Thyroid gland (tissue), 4 donors: ENCODE measurements around the gene CDC20. TPM values are rescaled to one million over a fixed set of nuclear protein-coding genes. Genes with fewer than 3 reads are reported as not detected.
A peak's percentile ranks its signal among the peaks of the same experiment; 100 is the strongest.

Experiments
- DNase-seq, 2 donors: peaks; one replicate each; pipeline ENCODE4 v3.0.0-alpha.2; 2019
- H3K27ac ChIP-seq, 3 donors: fragments of 200-600 bp; sonication (generic); 1 replicate in 2 of 3; 2 replicates in 1 of 3; pipeline ENCODE4 v1.5.1; 2016 to 2019; ENCODE audit warnings: mild to moderate bottlenecking in 1 of 3, moderate library complexity in 1 of 3
- H3K27me3 ChIP-seq: fragments of 200-600 bp; sonication (generic); one replicate; pipeline ENCODE4 v1.5.1; 2019
- H3K36me3 ChIP-seq, 2 donors: fragments of 200-600 bp; sonication (generic); one replicate each; pipeline ENCODE4 v1.5.1; 2016 to 2019
- H3K4me1 ChIP-seq, 2 donors: fragments of 200-600 bp; sonication (generic); one replicate each; pipeline ENCODE4 v1.5.1; 2017 to 2019
- H3K4me3 ChIP-seq, 3 donors: fragments of 200-600 bp; sonication (generic); replicated peaks in 1 of 3; 1 replicate in 2 of 3; 2 replicates in 1 of 3; pipeline ENCODE4 v1.5.1; 2016; ENCODE audit warnings: mild to moderate bottlenecking in 1 of 3
- H3K9me3 ChIP-seq: fragments of 200-600 bp; sonication (generic); one replicate; pipeline ENCODE4 v1.5.1; 2017
- CTCF ChIP-seq, 6 experiments: fragments of 200-600 bp in 3 of 6; fragments of 450-650 bp in 3 of 6; sonication (generic) in 3 of 6; IDR thresholded peaks; one replicate each; pipeline ENCODE4 v1.5.1; 2016 to 2019; ENCODE audit warnings: antibody characterized with exemption in 6 of 6, mild to moderate bottlenecking in 2 of 6, inconsistent platforms in 1 of 6, moderate library complexity in 1 of 6
- POLR2A ChIP-seq, 2 donors: fragments of 450-650 bp; IDR thresholded peaks; one replicate each; pipeline ENCODE4 v1.6.1; 2017; ENCODE audit warnings: antibody characterized with exemption in 2 of 2, mild to moderate bottlenecking in 2 of 2, moderate library complexity in 1 of 2
- WGBS, 2 donors: methylation state at CpG; one replicate each; pipeline ENCODE4 v1.1.5; 2017; 5-methylcytosine and 5-hydroxymethylcytosine counted together
- intact Hi-C: fragments of 100-400 bp; cut with DNase I; formaldehyde crosslinking; loops from one replicate; pipeline ENCODE4 v1.15.1; 2023
- total RNA-seq, 4 donors: library from RNA; depleted of rRNA; stranded (reverse); fragments of >200 nt; gene quantifications; one replicate each; pipeline ENCODE4 v1.2.3, GENCODE V29; 2016

CDC20 gene
- total RNA-seq, 4 donors from 2014 or later: 0.54 to 3.9 (median 2.2) TPM

- Histone ChIP-seq H3K36me3 (no peaks in the 10 kb centered on the region), H3K4me3 (no peak overlapping the region), H3K9me3 (no peaks in the 10 kb centered on the region), H3K4me1 (peaks cover 9 to 18% of the 10 kb centered on the region in 2 donors), H3K27ac (no peak overlapping the region), H3K27me3 (no peaks in the 10 kb centered on the region)
- DNase-seq: no peak
- TF ChIP-seq POLR2A (IDR thresholded peaks at IDR 0.05): no peak
- TF ChIP-seq CTCF (IDR thresholded peaks at IDR 0.05): peak in 3 of 6 experiments; percentile 6 to 24 (median 13)
- intact Hi-C loops: no loop called here
- 79 to 80% methylated on average over 7 of the region's 7 CpGs for WGBS, 2 donors
These were observed 24.2 kb upstream of the CDC20 start for GRCh38 chr1:43334453-43335205.

DNA sequence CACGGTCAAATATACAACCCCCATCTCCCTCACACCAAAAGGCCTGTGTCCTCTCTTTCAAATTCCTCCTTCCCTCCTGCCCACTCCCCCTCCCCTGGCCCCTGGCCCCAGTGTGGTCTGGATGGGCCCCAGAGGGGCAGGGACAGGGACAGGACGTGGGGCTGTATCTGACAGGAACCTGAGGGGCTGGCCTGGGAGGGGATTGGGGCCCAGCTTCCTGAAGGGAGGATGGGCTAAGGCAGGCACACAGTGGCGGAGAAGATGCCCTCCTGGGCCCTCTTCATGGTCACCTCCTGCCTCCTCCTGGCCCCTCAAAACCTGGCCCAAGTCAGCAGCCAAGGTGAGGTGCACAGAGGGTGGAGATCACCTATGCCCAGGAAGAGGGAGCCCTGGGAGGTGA lies 21.2 kb upstream of the CDC20 start, which contains the start of gene MPL:
Gene MPL (plus strand): TSS at position 231 of the 400 bp plus-strand sequence. CDS start 31 bp downstream, at position 262.
- intact Hi-C loops: no loop called here
- Histone ChIP-seq H3K36me3 (no peaks in the 10 kb centered on the region), H3K4me3 (no peak within 1 kb of the TSS), H3K27me3 (no peaks in the 10 kb centered on the region), H3K27ac (no peak within 1 kb of the TSS), H3K9me3 (no peaks in the 10 kb centered on the region), H3K4me1 (peaks cover 4 to 5% of the 10 kb centered on the region in 2 donors)
- TF ChIP-seq CTCF (IDR thresholded peaks at IDR 0.05) (no peak), POLR2A (IDR thresholded peaks at IDR 0.05) (no peak)
- 86 to 93% methylated on average over 2 to 3 of the region's 3 CpGs for WGBS, 2 donors
- DNase-seq: no peak

GRCh38 chr1:43338001-43338400 lies 20.8 kb upstream of the CDC20 start:
- no peaks in the 10 kb centered on the region for H3K27me3 ChIP-seq
- TF ChIP-seq CTCF (IDR thresholded peaks at IDR 0.05) (no peak), POLR2A (IDR thresholded peaks at IDR 0.05) (no peak)
- WGBS, 2 donors: 87 to 93% methylated on average over 4 to 5 of the region's 5 CpGs
- intact Hi-C loops: no loop called here
- H3K4me1 ChIP-seq: peaks cover 4 to 5% of the 10 kb centered on the region in 2 donors
- DNase-seq: no peak
- H3K4me3 ChIP-seq: no peak overlapping the region
- H3K9me3 ChIP-seq: no peaks in the 10 kb centered on the region
- H3K36me3 ChIP-seq: no peaks in the 10 kb centered on the region
- no peak overlapping the region for H3K27ac ChIP-seq

DNA sequence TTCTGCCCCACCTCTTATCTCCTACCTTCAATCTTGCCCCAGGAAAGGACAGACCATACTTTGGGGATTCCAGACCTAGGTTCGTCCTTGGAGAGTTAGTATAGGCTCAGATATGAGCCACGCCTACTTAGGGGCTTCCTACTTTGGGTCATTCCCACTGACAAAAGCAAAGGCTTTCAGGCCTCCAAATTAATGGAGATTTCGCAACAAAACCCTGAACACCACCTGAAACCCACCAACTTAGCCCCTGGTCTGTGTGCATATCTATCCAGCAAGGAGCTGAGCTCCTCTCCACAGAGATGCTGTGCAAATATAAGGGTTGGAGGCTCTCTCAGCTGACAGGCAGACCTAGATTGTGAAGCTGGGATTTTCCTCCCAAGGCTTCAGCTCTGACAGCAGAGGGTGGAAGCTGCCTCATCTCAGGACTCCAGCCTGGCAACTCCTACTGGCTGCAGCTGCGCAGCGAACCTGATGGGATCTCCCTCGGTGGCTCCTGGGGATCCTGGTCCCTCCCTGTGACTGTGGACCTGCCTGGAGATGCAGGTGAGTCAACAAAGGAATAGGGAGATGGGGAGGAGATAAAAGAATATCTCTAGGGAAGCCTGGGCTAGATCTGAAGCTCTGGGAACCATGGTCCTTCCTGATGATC lies 19.1 kb upstream of the CDC20 start:
- Histone ChIP-seq H3K4me3 (no peak overlapping the region), H3K27ac (no peak overlapping the region), H3K4me1 (peaks cover 4 to 5% of the 10 kb centered on the region in 2 donors), H3K36me3 (no peaks in the 10 kb centered on the region), H3K27me3 (no peaks in the 10 kb centered on the region), H3K9me3 (no peaks in the 10 kb centered on the region)
- DNase-seq: no peak
- intact Hi-C loops: no loop called here
- 86 to 90% methylated on average over 6 of the region's 6 CpGs for WGBS, 2 donors
- TF ChIP-seq CTCF (IDR thresholded peaks at IDR 0.05) (no peak), POLR2A (IDR thresholded peaks at IDR 0.05) (no peak)

DNA sequence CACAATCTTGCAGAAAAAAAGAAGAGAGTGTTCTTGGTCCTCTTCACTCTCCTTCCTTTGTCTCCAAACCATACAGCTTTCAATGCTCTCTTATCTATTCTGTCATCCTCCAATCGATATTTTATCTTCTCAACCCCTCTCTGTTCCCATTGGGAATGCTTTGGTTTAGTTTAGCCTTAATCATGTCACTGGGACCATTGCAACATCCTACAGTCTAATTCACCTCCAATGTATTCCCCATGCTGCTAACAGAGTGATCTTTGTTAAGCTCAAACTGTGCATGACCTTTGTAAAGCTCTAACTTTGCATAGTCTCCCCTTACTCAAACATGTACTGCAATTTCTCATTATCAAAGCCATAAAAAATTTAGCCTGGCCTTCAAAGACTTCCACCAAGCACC lies 18.2 kb upstream of the CDC20 start:
- no peaks in the 10 kb centered on the region for H3K9me3 ChIP-seq
- H3K4me1 ChIP-seq: peaks cover 4 to 5% of the 10 kb centered on the region in 2 donors
- no peak for TF ChIP-seq POLR2A (IDR thresholded peaks at IDR 0.05)
- no peak for TF ChIP-seq CTCF (IDR thresholded peaks at IDR 0.05)
- no peak overlapping the region for H3K27ac ChIP-seq
- H3K27me3 ChIP-seq: no peaks in the 10 kb centered on the region
- no peak for DNase-seq
- 79 to 92% methylated on average over 1 of the region's 1 CpG for WGBS, 2 donors
- H3K4me3 ChIP-seq: no peak overlapping the region
- H3K36me3 ChIP-seq: no peaks in the 10 kb centered on the region
- intact Hi-C loops: no loop called here
